OCI-LY3 (cell line): Measurements from ENCODE around the gene ABCD1.

Source experiments
- H2AFZ ChIP-seq: fragments of 200-600, 300-600 bp; shearing (Covaris generic); 2 replicates; pipeline ENCODE4 v1.6.0; 2014; ENCODE audit warnings: antibody characterized with exemption, low read depth, low read length
- H3K27ac ChIP-seq: fragments of 200-600, 300-600 bp; sonication (generic); 2 replicates; pipeline ENCODE4 v1.5.1; 2014; ENCODE audit warnings: mild to moderate bottlenecking, low read length, moderate library complexity, mixed read lengths
- H3K27me3 ChIP-seq: fragments of 200-600, 300-600 bp; sonication (generic); 2 replicates; pipeline ENCODE4 v1.6.1; 2014; ENCODE audit warnings: low read depth, low read length, mixed read lengths
- H3K36me3 ChIP-seq: fragments of 200-600, 300-600 bp; sonication (generic); replicated peaks from 2 replicates; pipeline ENCODE3; 2014; ENCODE audit warnings: low read depth, low read length, mixed read lengths
- H3K4me1 ChIP-seq: fragments of 300-600, 200-600 bp; sonication (generic); 2 replicates; pipeline ENCODE4 v1.6.1; 2014; ENCODE audit warnings: low read length, mixed read lengths
- H3K4me2 ChIP-seq: fragments of 200-600, 300-600 bp; sonication (generic); 2 replicates; pipeline ENCODE4 v1.6.1; 2014; ENCODE audit warnings: low read length, mixed read lengths
- H3K4me3 ChIP-seq: fragments of 300-600, 200-600 bp; sonication (generic); 2 replicates; pipeline ENCODE4 v1.5.1; 2014; ENCODE audit warnings: antibody characterized with exemption, mild to moderate bottlenecking, low read length, moderate library complexity
- H3K79me2 ChIP-seq: fragments of 300-600, 200-600 bp; shearing (Covaris generic); 2 replicates; pipeline ENCODE4 v1.6.1; 2014; ENCODE audit warnings: mild to moderate bottlenecking, low read length, mixed read lengths
- H3K9ac ChIP-seq: fragments of 300-600, 200-600 bp; shearing (Covaris generic); 2 replicates; pipeline ENCODE4 v1.6.0; 2014; ENCODE audit warnings: mild to moderate bottlenecking, low read length, moderate library complexity
- H3K9me3 ChIP-seq: fragments of 200-600, 300-600 bp; shearing (Covaris generic); 2 replicates; pipeline ENCODE4 v1.6.1; 2014; ENCODE audit warnings: low read length, mixed read lengths; ENCODE audit not compliant: insufficient read depth
- H4K20me1 ChIP-seq: fragments of 200-600, 300-600 bp; sonication (generic); 2 replicates; pipeline ENCODE4 v1.6.1; 2016; ENCODE audit warnings: low read length, mixed read lengths; ENCODE audit not compliant: insufficient read depth
- EZH2phosphoT487 ChIP-seq: fragments of 200-600 bp; shearing (Covaris generic); IDR thresholded peaks from 2 replicates; pipeline ENCODE4 v1.6.1; 2018; ENCODE audit warnings: antibody characterized with exemption, mixed run types, low read depth
- TF ChIP-seq, protein P1 (sequence below): fragments of 200-600, 300-600 bp; sonication (generic); IDR thresholded peaks from 2 replicates; pipeline ENCODE4 v1.5.1; 2014; ENCODE audit warnings: antibody characterized with exemption, low read length, low read depth

Gene ABCD1

DNA sequence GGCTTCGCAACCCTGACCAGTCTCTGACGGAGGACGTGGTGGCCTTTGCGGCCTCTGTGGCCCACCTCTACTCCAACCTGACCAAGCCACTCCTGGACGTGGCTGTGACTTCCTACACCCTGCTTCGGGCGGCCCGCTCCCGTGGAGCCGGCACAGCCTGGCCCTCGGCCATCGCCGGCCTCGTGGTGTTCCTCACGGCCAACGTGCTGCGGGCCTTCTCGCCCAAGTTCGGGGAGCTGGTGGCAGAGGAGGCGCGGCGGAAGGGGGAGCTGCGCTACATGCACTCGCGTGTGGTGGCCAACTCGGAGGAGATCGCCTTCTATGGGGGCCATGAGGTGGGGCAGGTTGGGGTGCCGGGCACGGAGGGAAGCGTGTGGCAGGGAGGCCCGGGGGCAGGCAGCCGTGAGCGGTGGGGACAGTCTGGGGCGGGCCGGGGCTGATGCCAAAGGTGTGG lies 1.2 kb downstream of the ABCD1 start:
- TF ChIP-seq, protein P1, sequence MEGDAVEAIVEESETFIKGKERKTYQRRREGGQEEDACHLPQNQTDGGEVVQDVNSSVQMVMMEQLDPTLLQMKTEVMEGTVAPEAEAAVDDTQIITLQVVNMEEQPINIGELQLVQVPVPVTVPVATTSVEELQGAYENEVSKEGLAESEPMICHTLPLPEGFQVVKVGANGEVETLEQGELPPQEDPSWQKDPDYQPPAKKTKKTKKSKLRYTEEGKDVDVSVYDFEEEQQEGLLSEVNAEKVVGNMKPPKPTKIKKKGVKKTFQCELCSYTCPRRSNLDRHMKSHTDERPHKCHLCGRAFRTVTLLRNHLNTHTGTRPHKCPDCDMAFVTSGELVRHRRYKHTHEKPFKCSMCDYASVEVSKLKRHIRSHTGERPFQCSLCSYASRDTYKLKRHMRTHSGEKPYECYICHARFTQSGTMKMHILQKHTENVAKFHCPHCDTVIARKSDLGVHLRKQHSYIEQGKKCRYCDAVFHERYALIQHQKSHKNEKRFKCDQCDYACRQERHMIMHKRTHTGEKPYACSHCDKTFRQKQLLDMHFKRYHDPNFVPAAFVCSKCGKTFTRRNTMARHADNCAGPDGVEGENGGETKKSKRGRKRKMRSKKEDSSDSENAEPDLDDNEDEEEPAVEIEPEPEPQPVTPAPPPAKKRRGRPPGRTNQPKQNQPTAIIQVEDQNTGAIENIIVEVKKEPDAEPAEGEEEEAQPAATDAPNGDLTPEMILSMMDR: no peak
- TF ChIP-seq EZH2phosphoT487: no peak
- Histone ChIP-seq H4K20me1 (peaks cover 13% of the 10 kb centered on the region), H3K4me2 (peak overlapping the region; percentile 97), H2AFZ (no peak overlapping the region), H3K9ac (peak overlapping the region; percentile 81), H3K9me3 (no peaks in the 10 kb centered on the region), H3K4me3 (peak overlapping the region; percentile 98), H3K79me2 (peaks cover 53% of the 10 kb centered on the region), H3K27ac (peak overlapping the region; percentile 86; the same call in 1 of the 2 replicates), H3K27me3 (no peaks in the 10 kb centered on the region), H3K4me1 (peaks cover 40% of the 10 kb centered on the region), H3K36me3 (peaks cover 22% of the 10 kb centered on the region)

DNA sequence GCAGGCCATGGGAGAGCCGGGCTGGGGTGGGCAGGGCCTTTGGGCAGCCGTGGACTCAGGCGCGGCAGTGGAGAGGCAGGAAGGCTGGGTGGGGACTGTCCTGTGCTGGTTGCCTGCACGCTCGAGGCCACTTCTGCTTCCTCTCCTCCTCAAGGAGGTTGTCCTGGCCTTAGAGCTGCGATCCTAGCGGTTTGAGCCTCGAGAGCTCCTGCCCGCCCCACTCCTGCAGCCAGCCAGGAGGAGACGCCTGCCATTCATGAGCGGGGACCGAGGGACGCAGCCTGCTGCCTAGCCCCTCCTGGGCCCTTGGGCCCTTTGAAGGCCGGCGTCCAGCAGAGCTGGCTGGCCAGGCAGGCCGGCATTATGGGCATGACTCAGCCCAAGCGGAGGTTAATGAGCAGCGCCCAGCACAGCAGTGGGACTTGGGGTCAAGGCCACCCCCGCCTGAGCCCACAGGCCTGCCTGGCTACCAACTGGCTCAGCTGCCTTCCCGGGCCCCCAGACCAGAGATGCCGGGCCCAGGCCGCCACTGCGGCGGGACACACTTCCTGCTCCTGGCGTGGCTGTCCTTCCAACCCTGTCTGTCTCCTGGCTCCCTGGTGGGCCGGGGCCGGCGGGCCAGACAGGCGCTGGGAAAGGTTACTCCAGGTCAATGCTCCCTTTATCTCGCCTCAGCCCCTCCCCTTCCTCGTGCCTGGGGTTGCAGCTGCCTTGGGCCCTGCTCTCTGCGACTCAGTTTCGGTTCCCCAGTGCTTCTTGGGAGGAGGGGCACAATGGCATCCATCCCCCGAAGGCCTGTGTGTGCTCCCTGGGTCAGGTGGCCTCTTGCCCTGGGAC lies 1.8 kb downstream of the ABCD1 start:
- TF ChIP-seq, protein P1: no peak
- TF ChIP-seq EZH2phosphoT487: no peak
- H3K36me3 ChIP-seq: peaks cover 25% of the 10 kb centered on the region
- peak overlapping the region; percentile 86 for H3K27ac ChIP-seq
- no peak overlapping the region for H2AFZ ChIP-seq
- peaks cover 52% of the 10 kb centered on the region for H3K79me2 ChIP-seq
- H3K4me3 ChIP-seq: peak overlapping the region; percentile 98
- H3K4me2 ChIP-seq: peak overlapping the region; percentile 97
- H4K20me1 ChIP-seq: peaks cover 13% of the 10 kb centered on the region
- H3K9me3 ChIP-seq: no peaks in the 10 kb centered on the region
- H3K4me1 ChIP-seq: peaks cover 40% of the 10 kb centered on the region
- H3K9ac ChIP-seq: peak overlapping the region; percentile 81
- H3K27me3 ChIP-seq: no peaks in the 10 kb centered on the region

DNA sequence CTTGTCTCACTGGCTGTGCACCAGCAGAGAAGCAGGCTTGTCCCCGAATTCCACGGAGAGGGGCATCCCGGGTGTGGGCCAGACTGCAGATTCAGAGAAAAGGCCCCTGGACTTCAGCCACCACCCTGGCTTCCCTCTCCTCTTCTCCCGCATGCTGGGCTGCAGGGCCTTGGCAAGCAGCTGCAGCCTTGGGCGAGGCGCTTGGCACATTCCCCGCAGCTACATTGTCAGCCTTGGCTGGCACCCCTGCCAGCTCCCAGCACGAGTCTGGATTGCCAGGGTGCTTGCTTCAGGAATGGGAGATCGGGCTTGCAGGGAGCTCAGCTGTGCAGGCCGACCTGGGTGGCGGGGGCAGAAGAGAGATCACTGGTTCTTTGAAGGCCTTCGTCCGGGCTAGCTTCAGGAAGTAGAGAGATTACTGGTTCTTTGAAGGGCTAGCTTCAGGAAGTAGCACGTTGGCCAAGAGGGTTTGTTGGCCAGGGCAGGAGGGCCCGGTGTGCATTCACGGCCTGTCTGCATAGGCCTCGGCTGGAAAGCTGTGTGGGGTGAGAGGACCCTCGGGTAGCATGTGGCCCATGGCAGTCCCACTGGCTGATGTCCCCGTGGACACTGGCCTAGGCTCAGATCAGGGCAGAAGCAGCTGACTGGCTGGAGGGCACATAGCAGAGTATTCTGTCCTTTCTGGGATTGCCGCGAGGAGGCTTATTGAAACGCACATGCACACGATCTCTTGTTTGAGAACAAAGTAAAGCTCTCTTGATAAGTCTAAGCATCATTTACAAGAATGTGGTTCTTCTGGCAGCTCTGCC lies 2.7 kb downstream of the ABCD1 start:
- H3K9me3 ChIP-seq: no peaks in the 10 kb centered on the region
- peaks cover 27% of the 10 kb centered on the region for H3K36me3 ChIP-seq
- peak overlapping the region; percentile 97 for H3K4me2 ChIP-seq
- no peak overlapping the region for H2AFZ ChIP-seq
- TF ChIP-seq, protein P1: no peak
- no peak for TF ChIP-seq EZH2phosphoT487
- peaks cover 8% of the 10 kb centered on the region for H4K20me1 ChIP-seq
- H3K4me1 ChIP-seq: peaks cover 38% of the 10 kb centered on the region
- peak overlapping the region; percentile 62 for H3K4me3 ChIP-seq
- H3K27me3 ChIP-seq: no peaks in the 10 kb centered on the region
- peak overlapping the region; percentile 86 for H3K27ac ChIP-seq
- H3K79me2 ChIP-seq: peaks cover 45% of the 10 kb centered on the region
- peak overlapping the region; percentile 60 for H3K9ac ChIP-seq

DNA sequence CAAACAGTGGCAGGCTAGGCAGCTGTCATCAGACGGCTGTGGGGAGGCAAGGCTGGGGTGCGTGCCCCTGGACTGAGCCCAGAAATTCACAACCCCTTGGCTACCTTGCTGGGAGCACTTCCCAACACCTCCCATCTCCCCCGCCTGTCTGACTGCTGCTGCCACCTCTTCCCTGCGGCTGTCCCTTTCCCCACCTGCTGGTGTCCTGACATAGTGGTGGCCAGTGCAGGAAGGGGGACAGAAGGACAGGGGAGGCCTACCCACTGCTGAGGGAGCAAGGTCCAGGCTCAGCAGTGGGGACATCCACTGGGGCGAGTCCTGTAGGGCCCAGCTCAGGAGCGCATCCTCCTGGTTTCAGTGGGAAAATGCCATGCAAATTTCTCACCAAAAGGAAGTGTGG lies 3.4 kb downstream of the ABCD1 start:
- TF ChIP-seq, protein P1: no peak
- no peak for TF ChIP-seq EZH2phosphoT487
- H4K20me1 ChIP-seq: peaks cover under 1% of the 10 kb centered on the region
- H3K27ac ChIP-seq: no peak overlapping the region
- peak overlapping the region; percentile 97 for H3K4me2 ChIP-seq
- H3K4me3 ChIP-seq: no peak overlapping the region
- peaks cover 32% of the 10 kb centered on the region for H3K4me1 ChIP-seq
- peaks cover 23% of the 10 kb centered on the region for H3K36me3 ChIP-seq
- H3K9me3 ChIP-seq: no peaks in the 10 kb centered on the region
- no peak overlapping the region for H2AFZ ChIP-seq
- 0 out of 2 replicates have a peak overlapping the region, but pooled peaks have one; percentile 60 for H3K9ac ChIP-seq
- no peaks in the 10 kb centered on the region for H3K27me3 ChIP-seq
- peaks cover 37% of the 10 kb centered on the region for H3K79me2 ChIP-seq
